ENCODE data around the gene UQCRC2.

DNA sequence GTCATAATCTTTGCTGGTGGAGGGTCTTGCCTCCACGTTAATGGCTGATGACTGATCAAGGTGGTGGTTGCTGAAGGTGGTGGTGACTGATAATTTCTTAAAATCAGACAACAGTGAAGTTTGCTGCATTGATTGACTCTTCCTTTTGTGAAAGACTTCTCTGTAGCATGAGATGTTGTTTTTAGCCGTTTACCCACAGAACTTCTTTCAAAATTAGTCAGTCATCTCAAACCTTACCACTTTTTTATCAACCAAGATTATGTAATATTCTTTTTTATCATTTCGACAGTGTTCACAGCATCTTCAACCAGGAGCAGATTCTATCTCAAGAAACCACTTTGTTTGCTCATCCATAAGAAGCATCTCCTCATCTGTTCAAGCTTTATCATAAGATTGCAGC, 5.9 kb downstream of the UQCRC2 start:
- TF ChIP-seq EZH2 (IDR thresholded peaks at IDR 0.05; ENCODE audit: insufficient read depth, poor library complexity, severe bottlenecking), result no peak
- no peak for TF ChIP-seq EZH2phosphoT487 (IDR thresholded peaks at IDR 0.05; ENCODE audit: insufficient read depth, low read depth)
